Measurements from ENCODE around the gene CX3CR1.

- TF ChIP-seq POLR2AphosphoS5 (IDR thresholded peaks at IDR 0.05; ENCODE audit: low read depth, low read length) (no peak), TAF1 (IDR thresholded peaks at IDR 0.05; ENCODE audit: borderline replicate concordance, insufficient read depth, low read length) (no peak), SIN3A (IDR thresholded peaks at IDR 0.05; ENCODE audit: borderline replicate concordance, insufficient read depth, low read length) (no peak), REST (IDR thresholded peaks at IDR 0.05; ENCODE audit: insufficient read depth in 1 of 2, low read depth in 2 of 2, low read length in 2 of 2) (no peak), FOXP2 (optimal IDR thresholded peaks at IDR 0.05; ENCODE audit: borderline replicate concordance, extremely low read depth, extremely low read length, insufficient read depth) (no peak)
Measured at GRCh38 chr3:39288300-39288808, 8.5 kb upstream of the CX3CR1 start.

Measured in PFSK-1 (cell line).